Measurements from ENCODE around the gene ATG4B.

Gene ATG4B

GRCh38 chr2:241615041-241615440 is 22.5 kb upstream of the ATG4B start:
- no peak overlapping the region for H3K4me2 ChIP-seq (ENCODE audit: insufficient read depth, low read length)
- H4K20me1 ChIP-seq (ENCODE audit: insufficient read depth, low read length), result peaks cover 24% of the 10 kb centered on the region
- no peak overlapping the region for H3K4me3 ChIP-seq (ENCODE audit: low read depth in 1 of 2, low read length in 2 of 2)
- no peaks in the 10 kb centered on the region for H3K27me3 ChIP-seq (ENCODE audit: insufficient read depth, low read length, poor library complexity)
- no peak overlapping the region for H3K9ac ChIP-seq (ENCODE audit: low read depth, low read length)
- ATAC-seq (ENCODE audit: insufficient read depth, low read depth), result no peak
- peaks cover 40% of the 10 kb centered on the region for H3K36me3 ChIP-seq (ENCODE audit: insufficient read depth, low read length)
- no peaks in the 10 kb centered on the region for H3K9me3 ChIP-seq (ENCODE audit: insufficient read depth, low read length, severe bottlenecking)
- peaks cover 27% of the 10 kb centered on the region for H3K4me1 ChIP-seq (ENCODE audit: insufficient read depth, low read length)
- H3K27ac ChIP-seq (ENCODE audit: low read length), result no peak overlapping the region
- H3K79me2 ChIP-seq (ENCODE audit: insufficient read depth, low read length), result peaks cover 77% of the 10 kb centered on the region
- DNase-seq, result no peak
- no peak overlapping the region for H2AFZ ChIP-seq (ENCODE audit: low read depth, low read length)
- TF ChIP-seq EZH2 (IDR thresholded peaks at IDR 0.05; ENCODE audit: borderline replicate concordance, low read depth, low read length, severe bottlenecking), result no peak
- TF ChIP-seq CTCF (IDR thresholded peaks at IDR 0.05; ENCODE audit: borderline replicate concordance, extremely low read depth, low read length, poor library complexity, severe bottlenecking), result no peak

- Histone ChIP-seq H3K4me1 (ENCODE audit: insufficient read depth, low read length) (peaks cover 27% of the 10 kb centered on the region), H4K20me1 (ENCODE audit: insufficient read depth, low read length) (peaks cover 22% of the 10 kb centered on the region), H3K4me3 (ENCODE audit: low read depth in 1 of 2, low read length in 2 of 2) (no peak overlapping the region), H3K36me3 (ENCODE audit: insufficient read depth, low read length) (peaks cover 45% of the 10 kb centered on the region), H2AFZ (ENCODE audit: low read depth, low read length) (no peak overlapping the region), H3K9ac (ENCODE audit: low read depth, low read length) (no peak overlapping the region), H3K27ac (ENCODE audit: low read length) (no peak overlapping the region), H3K4me2 (ENCODE audit: insufficient read depth, low read length) (no peak overlapping the region), H3K9me3 (ENCODE audit: insufficient read depth, low read length, severe bottlenecking) (no peaks in the 10 kb centered on the region), H3K79me2 (ENCODE audit: insufficient read depth, low read length) (peaks cover 81% of the 10 kb centered on the region), H3K27me3 (ENCODE audit: insufficient read depth, low read length, poor library complexity) (no peaks in the 10 kb centered on the region)
- TF ChIP-seq EZH2 (IDR thresholded peaks at IDR 0.05; ENCODE audit: borderline replicate concordance, low read depth, low read length, severe bottlenecking) (no peak), CTCF (IDR thresholded peaks at IDR 0.05; ENCODE audit: borderline replicate concordance, extremely low read depth, low read length, poor library complexity, severe bottlenecking) (no peak)
- DNase-seq (no peak), ATAC-seq (ENCODE audit: insufficient read depth, low read depth) (no peak)
Measured at GRCh38 chr2:241615522-241616052, 21.9 kb upstream of the ATG4B start.

GRCh38 chr2:241616168-241617125 is 21.0 kb upstream of the ATG4B start:
- TF ChIP-seq CTCF (IDR thresholded peaks at IDR 0.05; ENCODE audit: borderline replicate concordance, extremely low read depth, low read length, poor library complexity, severe bottlenecking) (no peak), EZH2 (IDR thresholded peaks at IDR 0.05; ENCODE audit: borderline replicate concordance, low read depth, low read length, severe bottlenecking) (no peak)
- Histone ChIP-seq H3K4me1 (ENCODE audit: insufficient read depth, low read length) (peaks cover 27% of the 10 kb centered on the region), H3K79me2 (ENCODE audit: insufficient read depth, low read length) (peaks cover 78% of the 10 kb centered on the region), H4K20me1 (ENCODE audit: insufficient read depth, low read length) (peaks cover 21% of the 10 kb centered on the region), H3K4me2 (ENCODE audit: insufficient read depth, low read length) (peak overlapping the region; percentile 83), H3K9me3 (ENCODE audit: insufficient read depth, low read length, severe bottlenecking) (no peaks in the 10 kb centered on the region), H3K36me3 (ENCODE audit: insufficient read depth, low read length) (peaks cover 48% of the 10 kb centered on the region), H3K27me3 (ENCODE audit: insufficient read depth, low read length, poor library complexity) (no peaks in the 10 kb centered on the region), H3K4me3 (ENCODE audit: low read depth in 1 of 2, low read length in 2 of 2) (0 out of 4 replicates have a peak overlapping the region, but pooled peaks of 1 of the 2 experiments have one; percentile 6), H3K9ac (ENCODE audit: low read depth, low read length) (no peak overlapping the region), H2AFZ (ENCODE audit: low read depth, low read length) (no peak overlapping the region), H3K27ac (ENCODE audit: low read length) (no peak overlapping the region)
- no peak for ATAC-seq (ENCODE audit: insufficient read depth, low read depth)
- no peak for DNase-seq
